Activated naive CD8-positive, alpha-beta T cell treated with anti-CD3 and anti-CD28 coated beads, Interleukin-2, amount 10 ng/mL, durations not matched to agents 7 days and 5 days (primary cell): ENCODE results near the gene ARPC2. TPM values are rescaled to one million over a fixed set of nuclear protein-coding genes. Genes with fewer than 3 reads are reported as not detected.

Experiments
- ATAC-seq: fragments of 150-1000 bp; cut with Tn5 transposase; one replicate; pipeline ENCODE4 v1.10.0; 2021; ENCODE audit warnings: low read depth, moderate library complexity
- POLR2A ChIA-PET: fragments of 350-600 bp; sonication (Branson Sonifier 250); formaldehyde crosslinking; loops from one replicate; lab custom pipeline; 2021; ENCODE audit warnings: antibody characterized with exemption; lab: Charles Lee
- DNase-seq: peaks from one replicate; pipeline ENCODE4 v3.0.0; 2021
- H3K27ac Mint-ChIP-seq: one replicate; pipeline ENCODE4 v1.8.0; 2022; ENCODE audit warnings: mild to moderate bottlenecking, mixed read lengths
- H3K27me3 Mint-ChIP-seq: one replicate; pipeline ENCODE4 v1.8.0; 2022; ENCODE audit warnings: mild to moderate bottlenecking, moderate library complexity, mixed read lengths
- H3K36me3 Mint-ChIP-seq: one replicate; pipeline ENCODE4 v1.8.0; 2021; ENCODE audit warnings: mild to moderate bottlenecking, mixed read lengths
- H3K4me1 Mint-ChIP-seq: one replicate; pipeline ENCODE4 v1.8.0; 2021; ENCODE audit warnings: mixed read lengths
- H3K4me3 Mint-ChIP-seq: one replicate; pipeline ENCODE4 v1.8.0; 2022; ENCODE audit warnings: mild to moderate bottlenecking, moderate library complexity, mixed read lengths
- H3K9me3 Mint-ChIP-seq: one replicate; pipeline ENCODE4 v1.8.0; 2021; ENCODE audit warnings: mixed read lengths
- total RNA-seq, 2 experiments: library from RNA; stranded (reverse); gene quantifications; one replicate each; pipeline ENCODE4 v1.2.3, GENCODE V29; 2021

The ARPC2 gene
- total RNA-seq, 2 experiments from 2014 or later = 707 to 735 TPM

DNA sequence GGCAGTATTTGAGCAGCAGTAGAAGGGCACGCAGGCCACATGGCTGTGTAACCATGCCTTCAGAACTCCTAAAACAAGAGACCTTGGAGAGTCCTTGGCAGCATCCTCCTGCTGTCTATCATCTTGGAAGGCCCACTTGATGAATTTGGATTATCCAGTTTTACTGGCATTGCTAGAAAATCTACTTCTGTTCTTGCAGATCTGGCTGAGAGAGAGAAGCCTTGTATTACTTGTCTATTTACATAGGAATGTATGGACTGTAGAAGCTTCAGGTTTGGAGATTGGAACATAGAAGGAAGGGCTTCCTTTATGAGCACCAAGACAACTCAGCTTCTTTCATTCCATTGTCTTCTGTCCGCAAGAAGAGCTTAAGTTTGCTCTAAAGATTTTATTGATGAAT is 27.7 kb downstream of the ARPC2 start:
- Mint-ChIP-seq H3K4me3 (no peak overlapping the region), H3K36me3 (peaks cover 28% of the 10 kb centered on the region), H3K9me3 (no peaks in the 10 kb centered on the region), H3K27me3 (no peaks in the 10 kb centered on the region), H3K4me1 (peaks cover 24% of the 10 kb centered on the region), H3K27ac (peak overlapping the region; percentile 9)
- DNase-seq = no peak
- POLR2A ChIA-PET = interaction anchor here (0.6 to 2.1 kb wide), 6 partner anchors 8 to 101 kb away, joined by 3 to 7 read pairs (median 4); no protein-coding TSS in a partner anchor
- no peak for ATAC-seq

GRCh38 chr2:218245214-218245613 is 28.2 kb downstream of the ARPC2 start:
- H3K27me3 Mint-ChIP-seq = no peaks in the 10 kb centered on the region
- no peak overlapping the region for H3K27ac Mint-ChIP-seq
- peaks cover 22% of the 10 kb centered on the region for H3K4me1 Mint-ChIP-seq
- peaks cover 31% of the 10 kb centered on the region for H3K36me3 Mint-ChIP-seq
- peak; percentile 37 for ATAC-seq
- H3K4me3 Mint-ChIP-seq = no peak overlapping the region
- POLR2A ChIA-PET = interaction anchor here (0.5 to 2.1 kb wide), 7 partner anchors 8 to 857 kb away, joined by 3 to 7 read pairs (median 4); no protein-coding TSS in a partner anchor
- DNase-seq = no peak
- no peaks in the 10 kb centered on the region for H3K9me3 Mint-ChIP-seq

DNA sequence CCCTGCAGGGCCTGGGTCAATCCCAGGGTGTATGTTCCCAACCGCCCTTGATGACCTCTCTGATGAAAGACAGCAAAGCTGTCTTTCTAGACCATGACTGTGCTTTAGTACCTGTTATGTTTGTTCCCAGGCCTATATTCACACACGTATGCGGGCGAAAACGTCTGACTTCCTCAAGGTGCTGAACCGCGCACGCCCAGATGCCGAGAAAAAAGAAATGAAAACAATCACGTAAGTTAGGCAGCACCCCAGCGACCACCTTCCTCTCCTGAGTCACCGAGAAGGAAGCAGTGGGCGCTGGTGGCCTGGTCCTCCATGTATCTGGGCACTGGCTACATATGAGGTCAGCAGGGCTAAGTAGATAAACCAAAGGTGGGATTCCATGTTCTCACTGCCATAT is 32.7 kb downstream of the ARPC2 start:
- POLR2A ChIA-PET = no interaction called here
- H3K27me3 Mint-ChIP-seq = no peaks in the 10 kb centered on the region
- peaks cover 6% of the 10 kb centered on the region for H3K4me1 Mint-ChIP-seq
- H3K9me3 Mint-ChIP-seq = no peaks in the 10 kb centered on the region
- peaks cover 47% of the 10 kb centered on the region for H3K36me3 Mint-ChIP-seq
- H3K4me3 Mint-ChIP-seq = no peak overlapping the region
- DNase-seq (no peak), ATAC-seq (no peak)
- no peak overlapping the region for H3K27ac Mint-ChIP-seq

DNA sequence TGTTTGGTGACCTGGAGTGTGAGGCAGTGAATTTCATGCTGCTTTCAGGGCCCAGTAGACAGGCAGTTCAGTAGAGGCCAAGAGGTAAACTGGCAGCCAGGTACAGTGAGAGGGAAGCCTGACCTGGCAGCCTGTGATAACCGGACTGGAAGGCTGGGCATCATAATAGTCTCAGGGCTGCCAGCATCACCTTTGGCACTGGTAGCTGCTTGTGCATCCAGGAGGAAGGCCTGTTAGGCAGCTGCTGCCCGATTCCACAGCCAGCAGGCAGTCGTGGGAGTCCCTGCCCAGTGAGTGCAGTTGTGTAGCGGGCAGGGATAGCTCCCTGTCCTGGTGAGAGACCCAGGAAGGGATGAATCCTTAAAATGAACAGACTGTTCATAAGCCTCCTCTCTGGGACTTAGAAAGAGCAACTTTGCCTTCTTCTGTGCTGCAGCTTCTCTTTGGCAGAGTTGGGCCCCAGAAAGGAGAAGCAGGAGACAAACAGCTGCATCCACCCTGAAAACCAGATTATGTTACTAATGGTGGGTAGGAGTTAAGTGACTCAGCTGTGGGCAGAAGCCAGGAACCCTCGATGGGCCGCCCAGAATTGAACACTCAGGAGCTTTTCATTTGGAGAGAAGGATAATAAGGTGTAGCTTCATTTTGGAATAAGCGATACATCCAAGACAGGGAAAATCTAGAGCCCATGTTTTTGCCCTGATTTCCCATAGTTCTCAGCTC is 35.7 kb downstream of the ARPC2 start:
- Mint-ChIP-seq H3K9me3 (no peaks in the 10 kb centered on the region), H3K36me3 (peaks cover 45% of the 10 kb centered on the region), H3K4me1 (peaks cover 10% of the 10 kb centered on the region), H3K4me3 (no peak overlapping the region), H3K27ac (no peak overlapping the region), H3K27me3 (no peaks in the 10 kb centered on the region)
- POLR2A ChIA-PET = interaction anchor here (1.2 to 1.5 kb wide), 3 partner anchors 8 to 31 kb away, joined by 3 to 4 read pairs (median 4); no protein-coding TSS in a partner anchor
- no peak for ATAC-seq
- no peak for DNase-seq

GRCh38 chr2:218253232-218253625 is 36.2 kb downstream of the ARPC2 start:
- POLR2A ChIA-PET = interaction anchor here (1.2 to 1.5 kb wide), 3 partner anchors 8 to 32 kb away, joined by 3 to 4 read pairs (median 4); no protein-coding TSS in a partner anchor
- peaks cover 42% of the 10 kb centered on the region for H3K36me3 Mint-ChIP-seq
- peaks cover 10% of the 10 kb centered on the region for H3K4me1 Mint-ChIP-seq
- H3K27me3 Mint-ChIP-seq = no peaks in the 10 kb centered on the region
- no peak overlapping the region for H3K4me3 Mint-ChIP-seq
- DNase-seq = no peak
- no peaks in the 10 kb centered on the region for H3K9me3 Mint-ChIP-seq
- no peak for ATAC-seq
- H3K27ac Mint-ChIP-seq = peak overlapping the region; percentile 48

DNA sequence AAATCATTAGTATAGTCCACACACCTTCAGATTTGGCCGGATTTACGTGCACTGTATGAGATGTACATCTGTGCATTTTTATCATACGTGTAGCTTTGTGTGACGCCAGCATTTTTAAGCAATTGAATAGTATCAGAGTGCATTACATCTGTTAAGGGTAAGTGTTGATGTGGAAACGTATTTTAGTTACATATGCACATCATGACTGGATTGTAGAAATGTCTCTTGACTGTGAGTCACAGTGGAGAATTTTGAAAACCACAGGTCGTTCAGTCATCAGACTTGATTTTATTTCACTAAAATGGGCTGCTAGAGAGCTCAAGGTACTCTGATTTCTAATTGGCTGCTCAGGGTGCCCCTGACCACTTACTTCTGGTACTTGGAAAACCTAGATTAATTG is 38.5 kb downstream of the ARPC2 start:
- DNase-seq = no peak
- no peak overlapping the region for H3K27ac Mint-ChIP-seq
- no peak for ATAC-seq
- H3K27me3 Mint-ChIP-seq = no peaks in the 10 kb centered on the region
- H3K9me3 Mint-ChIP-seq = no peaks in the 10 kb centered on the region
- H3K4me3 Mint-ChIP-seq = no peak overlapping the region
- peaks cover 12% of the 10 kb centered on the region for H3K4me1 Mint-ChIP-seq
- H3K36me3 Mint-ChIP-seq = peaks cover 30% of the 10 kb centered on the region
- POLR2A ChIA-PET = no interaction called here

DNA sequence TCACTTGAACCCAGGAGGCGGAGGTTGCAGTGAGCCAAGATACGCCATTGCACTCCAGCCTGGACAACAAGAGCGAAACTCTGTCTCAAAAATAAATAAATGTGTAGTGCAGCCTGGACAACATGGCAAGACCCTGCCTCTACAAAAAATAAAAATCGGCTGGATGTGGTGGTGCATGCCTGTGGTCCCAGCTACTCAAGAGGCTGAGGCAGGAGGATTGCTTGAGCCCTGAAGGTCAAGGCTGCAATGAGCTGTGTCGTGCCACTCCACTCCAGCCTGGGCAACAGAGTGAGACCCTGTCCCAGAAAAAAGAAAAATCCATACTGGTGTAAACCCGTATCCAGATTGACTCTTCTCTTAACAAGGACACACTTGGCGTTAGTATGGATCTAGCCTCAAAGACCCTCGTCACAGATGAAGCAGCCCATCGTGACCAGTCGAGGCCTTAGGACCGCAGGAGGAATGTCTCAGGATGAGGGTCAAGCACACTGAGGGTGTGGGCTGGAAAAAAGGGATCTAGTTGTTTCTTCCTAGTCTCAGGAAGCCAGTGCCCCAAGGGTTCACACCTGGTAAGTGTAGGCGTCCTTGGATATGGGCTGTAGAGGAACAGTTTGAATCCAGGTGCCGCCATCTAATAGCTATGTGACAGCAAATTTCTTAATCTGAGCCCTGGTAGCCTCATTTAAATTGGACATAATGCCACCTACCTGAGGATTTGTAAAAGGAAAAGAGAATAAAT is 39.8 kb downstream of the ARPC2 start:
- H3K27ac Mint-ChIP-seq = peak overlapping the region; percentile 83
- peaks cover 11% of the 10 kb centered on the region for H3K4me1 Mint-ChIP-seq

GRCh38 chr2:218257390-218257981 is 40.5 kb downstream of the ARPC2 start:
- Mint-ChIP-seq H3K27me3 (no peaks in the 10 kb centered on the region), H3K36me3 (peaks cover 17% of the 10 kb centered on the region), H3K4me1 (peaks cover 11% of the 10 kb centered on the region), H3K27ac (peak overlapping the region; percentile 83), H3K4me3 (peak overlapping the region; percentile 35), H3K9me3 (no peaks in the 10 kb centered on the region)
- ATAC-seq = peak; percentile 76
- peak; percentile 65 for DNase-seq
- POLR2A ChIA-PET = interaction anchor here (0.6 to 1.9 kb wide), 6 partner anchors 9 to 28 kb away, joined by 3 to 12 read pairs (median 5); no protein-coding TSS in a partner anchor

More for the DNA sequence above, 39.8 kb downstream of the ARPC2 start:
- ATAC-seq (no peak), DNase-seq (no peak)
- Mint-ChIP-seq H3K4me3 (peak overlapping the region; percentile 35), H3K27me3 (no peaks in the 10 kb centered on the region), H3K36me3 (peaks cover 20% of the 10 kb centered on the region), H3K9me3 (no peaks in the 10 kb centered on the region)
- POLR2A ChIA-PET = interaction anchor here (0.6 to 1.9 kb wide), 4 partner anchors 9 to 27 kb away, joined by 3 to 12 read pairs (median 5); no protein-coding TSS in a partner anchor

DNA sequence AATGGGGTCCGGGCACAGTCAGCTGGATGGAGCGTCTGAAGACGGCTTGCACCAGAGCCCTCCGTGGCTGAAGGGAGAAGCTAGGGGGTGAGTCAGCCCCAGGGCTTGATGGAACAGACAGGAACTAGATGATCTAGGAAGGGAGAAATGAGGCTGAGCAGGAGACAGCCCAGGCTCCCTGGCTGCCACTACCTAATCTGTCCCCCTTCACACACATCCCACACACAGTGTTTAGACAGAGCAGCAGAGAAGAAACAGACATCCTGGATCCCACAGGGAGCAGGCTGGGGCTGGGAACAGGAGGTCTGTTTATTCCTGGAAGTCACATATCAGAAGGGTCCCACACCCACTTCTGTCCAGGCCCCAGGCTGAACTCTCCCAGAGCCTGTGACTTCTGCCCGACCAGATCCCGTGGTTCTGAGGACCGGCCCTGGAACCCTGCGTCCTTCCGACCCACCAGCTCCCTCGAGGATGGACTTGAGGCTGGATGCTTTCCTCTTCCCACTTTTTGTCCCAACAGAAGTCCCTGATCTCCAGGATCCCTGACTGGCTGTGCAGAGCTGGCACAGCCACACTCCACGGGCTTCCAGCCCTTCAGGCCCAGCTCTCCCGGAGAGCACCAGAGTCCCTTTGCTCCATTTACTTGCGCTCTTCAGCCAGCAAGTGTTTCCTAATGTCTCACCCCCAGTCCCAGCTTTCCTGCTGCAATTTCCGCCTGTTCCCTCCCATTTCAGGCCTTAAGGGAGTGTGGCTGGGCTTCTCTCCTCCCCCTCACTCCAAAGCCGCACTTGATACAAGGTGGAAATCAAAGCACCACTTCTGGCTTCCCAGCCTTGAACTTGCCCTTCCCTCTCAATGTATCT is 42.3 kb downstream of the ARPC2 start:
- DNase-seq (no peak), ATAC-seq (no peak)
- H3K27me3 Mint-ChIP-seq = no peaks in the 10 kb centered on the region
- no peaks in the 10 kb centered on the region for H3K9me3 Mint-ChIP-seq
- POLR2A ChIA-PET = interaction anchor here (0.6 kb wide), 1 partner anchor 31 kb away, joined by 3 read pairs; no protein-coding TSS in a partner anchor
- no peak overlapping the region for H3K4me3 Mint-ChIP-seq
- H3K36me3 Mint-ChIP-seq = peaks cover 7% of the 10 kb centered on the region
- H3K27ac Mint-ChIP-seq = peak overlapping the region; percentile 34
- H3K4me1 Mint-ChIP-seq = peaks cover 13% of the 10 kb centered on the region

DNA sequence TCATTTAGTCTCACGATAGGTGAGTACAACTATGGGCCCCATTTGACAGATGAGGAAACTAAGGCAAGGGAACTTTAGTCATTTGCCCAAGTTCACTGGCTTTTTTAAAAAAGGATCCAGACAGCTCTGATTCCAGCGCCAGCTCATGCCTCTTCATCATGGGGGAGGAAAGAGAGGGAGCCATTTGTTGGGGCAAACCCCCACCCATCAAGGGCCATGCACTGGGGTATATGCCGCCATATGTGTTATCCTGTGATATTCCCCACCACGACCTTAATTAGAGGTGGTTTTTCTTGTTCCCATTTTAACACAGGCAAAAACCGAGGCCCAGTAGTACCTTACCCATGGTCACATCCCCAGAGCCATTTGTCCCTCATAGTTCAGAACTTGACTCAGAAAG is 43.2 kb downstream of the ARPC2 start:
- POLR2A ChIA-PET = no interaction called here
- no peak overlapping the region for H3K27ac Mint-ChIP-seq

DNA sequence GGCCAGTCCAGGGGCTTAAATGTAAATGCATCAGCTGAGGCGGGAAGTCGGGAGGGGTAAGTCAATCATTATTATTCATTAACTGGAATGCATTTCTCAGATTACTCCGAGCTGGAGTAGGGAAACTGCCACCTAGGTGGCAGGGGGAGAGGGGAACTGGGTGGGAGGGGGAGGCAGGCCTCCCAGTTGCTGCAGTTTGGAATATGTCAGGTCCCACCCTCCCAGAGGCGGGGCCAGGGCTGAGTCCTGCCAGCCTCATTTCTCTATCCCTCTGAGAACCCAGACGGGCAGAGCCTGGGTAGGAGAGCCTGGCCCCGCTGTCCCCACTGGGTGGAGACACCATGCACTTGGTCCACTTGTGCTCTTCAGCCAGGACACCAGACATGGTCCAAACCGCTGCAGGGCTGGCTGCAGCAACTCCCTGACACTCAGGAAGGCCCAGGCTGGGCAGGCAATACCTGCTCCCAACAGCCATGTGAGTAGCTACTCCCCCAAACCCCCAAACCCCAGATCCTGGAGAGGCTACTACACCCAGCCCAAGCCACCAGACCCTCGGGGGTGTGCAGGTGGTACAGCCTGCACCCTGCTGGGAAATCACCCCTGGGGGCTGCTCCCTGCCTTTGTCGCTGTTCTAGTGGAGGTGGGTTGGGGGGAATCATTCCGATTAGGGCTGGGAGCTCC is 43.9 kb downstream of the ARPC2 start, which contains the start of gene GPBAR1:
TSS of gene GPBAR1 (plus strand) at position 274 of the 681 bp plus-strand sequence. CDS start 1,710 bp downstream, outside the sequence.
- no peaks in the 10 kb centered on the region for H3K9me3 Mint-ChIP-seq
- POLR2A ChIA-PET = interaction anchor here (1.6 kb wide), 1 partner anchor 9 kb away, joined by 4 read pairs; the partner anchor contains the start of genes AAMP and PNKD
- peaks cover 16% of the 10 kb centered on the region for H3K4me1 Mint-ChIP-seq
- DNase-seq (peak; percentile 31), ATAC-seq (no peak)
- H3K4me3 Mint-ChIP-seq = no peak within 1 kb of the TSS
- peak within 1 kb of the TSS; percentile 34 for H3K27ac Mint-ChIP-seq
- H3K27me3 Mint-ChIP-seq = no peaks in the 10 kb centered on the region
- peaks cover 2% of the 10 kb centered on the region for H3K36me3 Mint-ChIP-seq

More for the DNA sequence above, 43.2 kb downstream of the ARPC2 start:
- Mint-ChIP-seq H3K36me3 (peaks cover 5% of the 10 kb centered on the region), H3K9me3 (no peaks in the 10 kb centered on the region), H3K27me3 (no peaks in the 10 kb centered on the region), H3K4me1 (peaks cover 16% of the 10 kb centered on the region), H3K4me3 (no peak overlapping the region)
- DNase-seq (no peak), ATAC-seq (no peak)
